Endothelial cell of umbilical vein (primary cell): ENCODE measurements around the gene THSD4. TPM values are rescaled to one million over a fixed set of nuclear protein-coding genes. Genes with fewer than 3 reads are reported as not detected.

Experiments used
- BruUV-seq: library from RNA; stranded (reverse); fragments of 400-500 nt; replicated peaks from 2 replicates; lab custom pipeline; 2021; lab: Mats Ljungman, UMichigan
- CTCF ChIA-PET: fragments of 300-600, 350-600 bp; sonication (Branson Sonifier 250); formaldehyde crosslinking; loops from one replicate; lab custom pipeline; 2021; ENCODE audit warnings: antibody characterized with exemption, inconsistent platforms; lab: Charles Lee
- POLR2A ChIA-PET: fragments of 300-600, 350-600 bp; sonication (Branson Sonifier 250); formaldehyde crosslinking; loops from one replicate; lab custom pipeline; 2021; ENCODE audit warnings: antibody characterized with exemption, inconsistent platforms; lab: Charles Lee
- DNase-seq: peaks from one replicate; pipeline ENCODE4 v3.0.0-alpha.2; 2011; ENCODE audit warnings: low read depth, low spot score
- FAIRE-seq: peaks from 2 replicates; lab custom pipeline; 2011; peaks lifted over from hg19 to GRCh38; lab: Jason Lieb, UNC
- H2AFZ ChIP-seq: 2 replicates; pipeline ENCODE4 v1.6.0; 2012; ENCODE audit warnings: low read depth, low read length, control low read depth, inconsistent platforms
- H3K27ac ChIP-seq: 2 replicates; pipeline ENCODE4 v1.5.1; 2011; ENCODE audit warnings: low read depth, mild to moderate bottlenecking, control low read depth, low read length, moderate library complexity; ENCODE audit not compliant: insufficient read depth
- H3K27me3 ChIP-seq, 2 experiments: 2 replicates each; pipeline versions ENCODE4 v1.6.0 to v1.6.1; 2011; ENCODE audit warnings: low read length in 2 of 2, mixed read lengths in 1 of 2; ENCODE audit not compliant: control insufficient read depth in 2 of 2, insufficient read depth in 2 of 2
- H3K36me3 ChIP-seq, 2 experiments: 2 replicates in 1 of 2; 3 replicates in 1 of 2; pipeline ENCODE4 v1.5.1; 2011; ENCODE audit warnings: low read length in 2 of 2, mild to moderate bottlenecking in 1 of 2, moderate library complexity in 1 of 2; ENCODE audit not compliant: control insufficient read depth in 2 of 2, insufficient read depth in 2 of 2; ENCODE audit errors: extremely low read depth in 1 of 2
- H3K4me1 ChIP-seq: 3 replicates; pipeline ENCODE4 v1.5.1; 2011; ENCODE audit warnings: mild to moderate bottlenecking, low read length; ENCODE audit not compliant: control insufficient read depth, insufficient read depth; ENCODE audit errors: extremely low read depth
- H3K4me2 ChIP-seq: 2 replicates; pipeline ENCODE4 v1.6.1; 2011; ENCODE audit warnings: low read length, control low read depth, mixed read lengths; ENCODE audit not compliant: insufficient read depth
- H3K4me3 ChIP-seq, 3 experiments: fragments of 200-600 bp in 1 of 3; sonication (generic), shearing (Covaris generic) in 1 of 3; replicated peaks in 1 of 3; 2 replicates each; pipeline ENCODE4 v1.5.1; 2011 to 2016; ENCODE audit warnings: control low read depth in 3 of 3, low read length in 3 of 3, mild to moderate bottlenecking in 2 of 3, inconsistent platforms in 1 of 3, low read depth in 1 of 3, moderate library complexity in 1 of 3; ENCODE audit not compliant: insufficient read depth in 1 of 3
- H3K79me2 ChIP-seq: 2 replicates; pipeline ENCODE4 v1.6.0; 2012; ENCODE audit warnings: low read length, inconsistent platforms; ENCODE audit not compliant: control insufficient read depth, insufficient read depth
- H3K9ac ChIP-seq: replicated peaks from 2 replicates; pipeline ENCODE3; 2011; ENCODE audit warnings: low read length, control low read depth; ENCODE audit not compliant: insufficient read depth; ENCODE audit errors: extremely low read depth
- H3K9me1 ChIP-seq: replicated peaks from 3 replicates; pipeline ENCODE4 v1.6.0; 2011; ENCODE audit warnings: mild to moderate bottlenecking, low read length; ENCODE audit not compliant: control insufficient read depth, insufficient read depth; ENCODE audit errors: extremely low read depth
- H3K9me3 ChIP-seq: replicated peaks from 2 replicates; pipeline ENCODE4 v1.5.1; 2012; ENCODE audit warnings: low read length, inconsistent platforms; ENCODE audit not compliant: control insufficient read depth, insufficient read depth
- H4K20me1 ChIP-seq: replicated peaks from 2 replicates; pipeline ENCODE3; 2011; ENCODE audit warnings: mild to moderate bottlenecking, low read length; ENCODE audit not compliant: control insufficient read depth, insufficient read depth; ENCODE audit errors: extremely low read depth
- CTCF ChIP-seq, 2 donors: IDR thresholded peaks; 1 replicate in 1 of 2; 2 replicates in 1 of 2; pipeline ENCODE4 v1.5.1; 2011; ENCODE audit warnings: low read length in 2 of 2, mild to moderate bottlenecking in 2 of 2, moderate library complexity in 2 of 2, control low read depth in 1 of 2, inconsistent platforms in 1 of 2, low read depth in 1 of 2; ENCODE audit not compliant: insufficient read depth in 1 of 2; ENCODE audit errors: extremely low read depth in 1 of 2
- GATA2 ChIP-seq: IDR thresholded peaks from 2 replicates; pipeline ENCODE4 v1.7.0; 2011; ENCODE audit warnings: low read depth, mild to moderate bottlenecking, moderate library complexity, mixed read lengths, low read length; ENCODE audit not compliant: insufficient read length, insufficient read depth
- JUN ChIP-seq: IDR thresholded peaks from 2 replicates; pipeline ENCODE4 v1.6.1; 2011; ENCODE audit warnings: borderline replicate concordance, low read depth; ENCODE audit not compliant: insufficient read length, insufficient read depth
- MAX ChIP-seq: IDR thresholded peaks from 2 replicates; pipeline ENCODE4 v1.6.1; 2011; ENCODE audit not compliant: insufficient read depth, insufficient read length
- MYC ChIP-seq: IDR thresholded peaks from one replicate; pipeline ENCODE4 v1.6.1; 2011; ENCODE audit warnings: mild to moderate bottlenecking, low read depth, low read length
- POLR2A ChIP-seq: IDR thresholded peaks from 2 replicates; pipeline ENCODE4 v1.6.1; 2012; ENCODE audit warnings: low read depth, mild to moderate bottlenecking, control low read depth, low read length
- POLR2AphosphoS5 ChIP-seq: IDR thresholded peaks from 2 replicates; pipeline ENCODE4 v1.6.1; 2012; ENCODE audit warnings: low read depth, mild to moderate bottlenecking, control low read depth, low read length, moderate library complexity; ENCODE audit not compliant: insufficient read depth
- dilution Hi-C: fragments of 300-500 bp; cut with MboI; formaldehyde crosslinking; loops from one replicate; pipeline ENCODE4 v1.15.0; 2019; ENCODE audit warnings: low sequenced_read_pairs; ENCODE audit not compliant: extremely low pct_ligation_motif_present
- intact Hi-C: fragments of 100-400 bp; cut with micrococcal nuclease; formaldehyde crosslinking; loops from one replicate; pipeline ENCODE4 v1.10.0; 2022
- polyA plus RNA-seq, 4 experiments: library from polyadenylated mRNA; depleted of rRNA in 3 of 4; stranded (reverse) in 3 of 4; unstranded in 1 of 4; fragments of >200 nt; gene quantifications; 2 replicates each; pipeline versions ENCODE4 v1.2.1 to v1.2.3, GENCODE V29; 2011 to 2012; ENCODE audit warnings: missing spikeins in 1 of 4
- total RNA-seq: library from RNA; stranded (reverse); gene quantifications from 2 replicates; pipeline ENCODE4 v1.2.3, GENCODE V29; 2021

The THSD4 gene
- total and polyA plus RNA-seq, 2 donors (not counting 3 experiments of a cell fraction or from before 2014, with no cell fraction given): 9.9 to 25.4 TPM

GRCh38 chr15:71092056-71092600, 23.1 kb upstream of the THSD4 start:
- peaks cover 0 to 5% of the 10 kb centered on the region in 2 experiments for H3K27me3 ChIP-seq
- H3K9me1 ChIP-seq: no peaks in the 10 kb centered on the region
- no peaks in the 10 kb centered on the region for H3K79me2 ChIP-seq
- no peak overlapping the region for H3K9ac ChIP-seq
- dilution Hi-C loops: no loop called here
- ChIA-PET POLR2A (no interaction called here), CTCF (interaction anchor here (1.2 to 3.1 kb wide), 2 partner anchors 12 to 81 kb away, joined by 3 to 13 read pairs; no protein-coding TSS in a partner anchor)
- no peak overlapping the region for H3K4me2 ChIP-seq
- H3K27ac ChIP-seq: no peak overlapping the region
- no peaks in the 10 kb centered on the region for H3K36me3 ChIP-seq
- no peak for FAIRE-seq
- no peak overlapping the region for H3K4me3 ChIP-seq
- no peaks in the 10 kb centered on the region for H3K9me3 ChIP-seq
- H2AFZ ChIP-seq: no peak overlapping the region
- no TSS peak for BruUV-seq
- H3K4me1 ChIP-seq: peaks cover 8% of the 10 kb centered on the region
- H4K20me1 ChIP-seq: no peaks in the 10 kb centered on the region
- intact Hi-C loops: no loop called here
- no peak for DNase-seq
- TF ChIP-seq POLR2A: no peak
- TF ChIP-seq JUN: no peak

GRCh38 chr15:71093054-71094024, 21.9 kb upstream of the THSD4 start:
- intact Hi-C loops: no loop called here
- Histone ChIP-seq H3K4me2 (no peak overlapping the region), H3K9me1 (no peaks in the 10 kb centered on the region), H4K20me1 (no peaks in the 10 kb centered on the region), H3K4me1 (peaks cover 9% of the 10 kb centered on the region), H3K9me3 (no peaks in the 10 kb centered on the region), H3K79me2 (no peaks in the 10 kb centered on the region), H3K4me3 (no peak overlapping the region), H3K36me3 (no peaks in the 10 kb centered on the region), H3K27me3 (no peaks in the 10 kb centered on the region), H3K27ac (no peak overlapping the region), H2AFZ (no peak overlapping the region), H3K9ac (no peak overlapping the region)
- ChIA-PET CTCF (interaction anchor here (0.7 to 3.1 kb wide), 3 partner anchors 11 to 347 kb away, joined by 3 to 13 read pairs (median 3); no protein-coding TSS in a partner anchor), POLR2A (no interaction called here)
- TF ChIP-seq CTCF (IDR thresholded peaks at IDR 0.05; ENCODE audit: extremely low read depth in 1 of 2, insufficient read depth in 1 of 2, low read depth in 1 of 2, low read length in 2 of 2) (no peak), JUN (no peak), MYC (no peak), POLR2AphosphoS5 (no peak), MAX (no peak), GATA2 (no peak)
- DNase-seq: no peak
- dilution Hi-C loops: no loop called here
- no peak for FAIRE-seq
- no TSS peak for BruUV-seq
